GM19395 (cell line): ENCODE data around the gene PROX2.

Experiments
- ATAC-seq: cut with Tn5 transposase; IDR thresholded peaks from one replicate; pipeline ENCODE4 v1.9.1; 2021; ENCODE audit warnings: mild to moderate bottlenecking, moderate library complexity; ENCODE audit not compliant: unreplicated experiment

PROX2 gene

DNA sequence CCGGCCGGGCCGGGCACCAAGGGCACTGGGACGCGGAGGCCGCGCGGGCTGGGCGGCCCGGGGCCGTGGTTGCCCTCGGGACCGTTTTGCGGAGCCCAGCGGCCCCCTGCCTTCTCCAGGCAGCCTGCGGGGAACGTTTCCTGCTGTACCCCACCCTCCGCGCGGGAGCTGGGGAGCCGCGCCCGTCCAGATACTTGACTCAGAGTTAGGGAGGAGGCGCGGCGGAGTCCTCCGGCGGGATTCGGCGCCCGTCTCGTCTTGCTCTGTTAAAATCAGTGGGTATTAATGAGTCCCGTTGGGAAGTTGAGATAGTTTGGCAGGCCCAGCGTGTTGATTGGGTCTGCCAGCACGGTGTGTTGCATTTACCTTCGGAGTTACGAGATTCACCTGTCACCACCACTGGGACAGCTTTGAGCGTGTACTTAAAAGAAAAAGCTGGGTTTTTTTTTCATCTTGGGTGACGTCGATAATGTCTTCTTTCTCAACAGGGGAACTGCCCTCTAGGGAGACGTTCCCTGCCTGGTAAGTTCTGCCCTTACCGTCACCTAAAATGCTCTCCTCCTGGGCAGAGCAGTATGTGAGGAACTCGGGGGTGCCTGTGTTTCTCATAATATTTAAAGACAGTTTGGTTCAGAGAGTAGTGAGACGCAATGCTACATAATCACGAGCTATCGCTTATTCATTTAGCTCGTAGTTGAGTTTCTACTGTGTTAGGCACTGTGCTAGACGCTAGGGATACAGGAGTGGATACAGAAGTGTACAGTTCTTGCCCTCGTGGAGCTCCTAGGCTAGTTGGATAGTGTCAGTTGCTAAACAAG, 6.4 kb upstream of the PROX2 start:
- ATAC-seq = peak; percentile 34

DNA sequence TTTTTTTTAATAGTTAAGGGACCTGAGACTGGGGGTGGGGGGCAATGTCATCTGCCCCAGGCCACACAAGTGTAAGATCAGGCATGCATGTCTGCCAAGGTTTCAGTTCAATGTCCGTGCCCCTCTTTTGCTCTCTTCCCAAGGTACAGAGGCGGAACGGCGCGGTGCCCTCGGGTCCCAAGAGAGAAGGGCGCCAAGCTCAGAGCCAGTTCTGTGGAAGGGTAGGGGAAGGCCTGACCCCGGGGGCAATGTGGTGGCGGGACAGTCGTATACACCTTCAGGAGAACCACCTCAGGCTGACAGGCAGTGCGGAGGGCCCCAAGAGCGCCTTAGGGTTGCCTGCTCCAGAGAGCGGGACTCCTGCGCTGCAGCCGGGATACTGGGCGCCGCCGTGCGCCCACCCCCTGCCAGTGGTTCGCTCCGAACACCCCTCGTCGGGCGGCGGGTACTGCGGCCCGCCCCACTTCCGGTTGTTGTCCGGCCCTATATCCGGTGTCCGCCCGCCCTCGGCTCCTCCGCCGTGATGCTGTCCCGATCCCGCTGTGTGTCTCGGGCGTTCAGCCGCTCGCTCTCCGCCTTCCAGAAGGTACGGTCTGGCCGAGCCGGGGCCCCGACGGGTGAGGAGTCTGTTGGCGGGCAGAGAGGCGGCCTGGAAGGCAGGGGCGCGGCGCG, 5.6 kb upstream of the PROX2 start, which contains the start of gene DLST:
Gene DLST, plus strand, starts transcription at position 486 of the 672 bp plus-strand sequence. Its CDS starts 38 bp downstream, at position 524.
- ATAC-seq = peak; percentile 93

DNA sequence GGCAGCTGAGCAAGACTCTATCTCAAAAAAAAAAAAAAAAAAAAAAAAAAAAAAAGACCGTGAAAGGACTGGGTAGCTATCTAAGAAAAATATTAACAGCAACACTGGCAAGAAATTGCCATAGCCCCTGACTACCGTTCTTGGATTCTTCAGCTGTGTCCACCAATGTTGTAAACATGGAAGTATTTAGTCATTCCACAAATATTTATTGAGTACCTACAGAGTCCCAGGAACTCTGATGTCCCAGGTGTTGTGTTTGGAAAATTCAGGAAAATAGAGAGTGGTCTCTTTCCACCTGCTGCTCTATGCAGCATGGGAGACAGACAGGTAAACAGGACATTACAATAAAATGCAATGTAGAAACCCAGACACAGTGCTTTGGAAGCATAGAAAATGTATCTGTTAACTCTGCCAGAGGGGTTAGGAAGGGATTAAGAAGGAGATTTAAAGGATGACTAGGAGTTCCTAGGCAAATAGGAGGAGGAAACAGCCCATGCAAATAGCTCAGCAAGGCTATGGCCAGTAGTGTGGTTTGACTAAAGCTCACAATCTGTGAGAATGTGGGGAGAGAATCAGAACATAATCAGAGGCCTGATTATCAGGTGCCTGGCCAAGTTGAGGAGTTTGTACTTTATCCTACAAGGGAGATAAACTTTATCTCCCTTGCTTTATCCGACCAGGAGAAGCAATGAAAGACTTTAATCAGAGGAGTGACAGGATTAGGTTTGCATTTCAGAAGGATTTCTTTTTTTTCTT, 3.7 kb upstream of the PROX2 start:
- ATAC-seq = no peak

DNA sequence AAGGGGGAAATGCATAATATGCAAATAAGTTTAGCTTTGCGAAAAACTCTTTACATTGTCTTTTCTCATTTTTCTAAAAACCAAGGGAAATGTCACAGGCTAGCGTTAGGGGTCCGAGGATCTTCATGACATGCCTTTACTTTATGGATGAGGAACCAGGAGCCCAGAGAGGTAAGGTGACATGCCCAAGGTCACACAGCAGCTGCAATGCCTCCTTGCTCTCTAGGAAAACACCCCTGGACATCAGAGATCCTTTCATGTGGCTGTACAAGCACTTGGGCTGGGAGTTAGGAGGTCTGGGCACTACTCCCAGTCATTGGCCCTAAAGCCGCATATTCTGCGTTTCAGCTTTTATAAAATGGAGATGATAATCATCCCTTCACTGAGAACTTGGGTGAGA, 741 bp downstream of the PROX2 start:
- ATAC-seq = no peak

DNA sequence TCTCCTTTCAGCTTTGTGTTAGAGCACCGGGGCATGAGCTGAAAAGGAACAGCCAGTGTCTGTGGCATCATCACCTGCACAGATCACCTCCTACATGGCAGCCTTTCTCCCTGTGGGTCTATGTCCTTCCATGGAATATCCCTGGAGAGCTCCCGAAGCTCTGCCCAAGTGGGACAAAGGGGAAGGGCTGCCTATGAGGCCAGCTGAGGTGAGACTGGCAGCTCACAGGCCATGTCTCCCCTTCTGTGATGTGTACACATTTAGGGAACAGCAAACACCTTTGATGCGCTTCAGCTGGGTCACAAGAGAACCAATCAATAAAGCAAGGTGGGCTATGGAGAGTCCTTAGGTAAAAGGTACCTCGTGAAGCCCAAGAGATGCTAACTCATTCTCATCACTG, 4.1 kb downstream of the PROX2 start:
- ATAC-seq = no peak

DNA sequence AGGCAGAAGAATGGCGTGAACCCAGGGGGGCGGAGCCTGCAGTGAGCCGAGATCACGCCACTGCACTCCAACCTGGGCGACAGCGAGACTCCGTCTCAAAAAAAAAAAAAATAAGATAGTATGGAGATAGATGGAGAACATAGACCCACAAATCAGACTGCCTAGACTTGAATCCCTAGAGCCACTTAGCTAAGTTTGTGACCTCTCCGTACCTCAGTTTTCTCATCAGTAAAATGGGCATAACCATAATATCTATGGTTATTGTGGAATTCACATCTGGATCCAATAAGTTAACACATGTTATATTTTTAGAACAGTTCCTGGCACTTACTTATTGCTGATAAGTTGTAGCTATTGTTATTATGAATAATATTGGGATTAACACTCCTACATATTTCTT, 7.2 kb downstream of the PROX2 start:
- ATAC-seq = no peak

DNA sequence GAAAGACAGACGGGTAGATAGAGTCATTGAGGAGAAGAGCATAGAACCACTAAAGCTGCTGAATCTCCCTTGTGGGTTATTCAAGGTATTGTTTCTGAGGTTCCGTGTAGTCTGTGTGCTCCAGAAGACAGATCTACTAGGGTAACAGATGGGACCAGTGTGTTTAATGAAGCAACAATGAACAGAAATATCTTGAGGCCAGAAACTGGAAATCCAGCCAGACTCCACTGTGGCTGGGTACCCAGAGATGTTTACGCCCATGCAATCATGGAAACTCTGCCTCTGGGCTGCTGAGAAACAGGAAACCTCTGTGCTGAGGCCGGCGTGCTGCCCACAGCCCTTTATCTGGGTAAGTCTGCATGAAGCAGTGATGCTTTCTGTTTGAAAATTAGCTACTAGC, 8.3 kb downstream of the PROX2 start:
- ATAC-seq = no peak

DNA sequence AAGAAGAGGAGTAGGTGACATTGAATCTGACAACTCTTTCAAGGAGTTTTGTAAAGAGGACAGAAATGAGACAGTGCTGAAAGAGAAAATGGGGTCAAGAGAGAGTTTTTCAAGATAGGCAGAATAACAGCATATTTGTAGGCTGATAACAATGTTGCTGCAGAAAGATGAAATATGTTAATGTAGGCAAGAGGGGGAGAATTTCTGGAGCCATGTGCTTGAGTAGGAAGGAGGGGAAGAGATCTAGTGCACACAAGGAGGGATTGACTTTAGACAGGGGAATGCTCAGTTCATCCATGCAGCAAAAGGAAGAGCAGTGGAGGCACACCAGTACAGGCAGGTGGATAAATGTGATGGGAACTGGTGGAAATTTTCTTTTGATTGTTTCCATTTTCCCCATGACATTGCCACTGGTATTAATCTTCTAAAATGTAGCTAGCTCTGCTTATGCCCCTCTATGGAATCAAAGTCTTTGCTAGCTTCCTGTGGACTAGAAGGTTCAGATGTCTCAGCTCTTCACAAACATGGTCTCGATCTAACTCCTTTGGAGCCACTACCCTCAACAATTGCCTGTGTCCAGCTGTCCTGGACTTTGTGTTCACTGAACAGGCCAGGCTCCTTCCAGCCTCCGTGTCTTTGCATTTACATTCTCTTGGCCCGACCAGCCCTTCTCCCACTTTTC, 9.1 kb downstream of the PROX2 start:
- no peak for ATAC-seq

DNA sequence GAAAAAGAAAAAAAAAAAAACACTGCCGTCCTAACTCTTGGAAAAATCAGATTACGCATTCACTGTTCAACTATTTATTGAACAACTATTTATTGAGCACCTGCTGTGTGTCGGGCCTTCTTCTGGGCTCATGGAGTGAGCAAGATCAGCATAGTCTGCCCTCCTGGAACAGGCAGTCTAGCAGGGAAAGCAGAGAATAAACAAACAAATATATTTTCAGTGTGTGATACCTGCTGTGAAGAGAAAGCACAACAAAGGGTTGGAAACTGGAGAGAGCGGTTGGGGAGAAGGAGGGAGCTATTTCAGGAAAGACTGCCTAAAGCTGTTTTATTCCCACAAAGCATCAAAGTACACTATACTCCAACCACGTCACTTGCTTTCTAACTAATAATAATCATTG, 10.8 kb downstream of the PROX2 start:
- ATAC-seq = no peak

DNA sequence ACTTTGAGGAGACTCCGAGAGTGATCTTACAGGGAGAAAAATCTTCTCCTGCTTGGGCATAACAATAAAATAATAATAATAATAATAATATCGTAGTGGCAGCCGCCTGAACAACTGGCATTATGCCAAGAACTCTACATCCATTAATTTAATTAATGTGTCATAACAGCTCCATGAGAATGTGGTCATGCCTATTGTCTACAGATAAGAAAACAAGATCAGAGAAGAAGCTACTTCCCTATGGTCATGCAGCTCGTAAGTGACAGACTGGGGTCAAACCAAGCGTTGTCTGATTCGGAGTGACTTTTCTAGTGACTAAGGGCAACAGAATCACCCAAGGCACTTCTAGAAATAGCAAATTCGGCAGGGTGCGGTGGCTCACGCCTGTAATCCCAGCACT, 11.7 kb downstream of the PROX2 start:
- ATAC-seq = no peak

DNA sequence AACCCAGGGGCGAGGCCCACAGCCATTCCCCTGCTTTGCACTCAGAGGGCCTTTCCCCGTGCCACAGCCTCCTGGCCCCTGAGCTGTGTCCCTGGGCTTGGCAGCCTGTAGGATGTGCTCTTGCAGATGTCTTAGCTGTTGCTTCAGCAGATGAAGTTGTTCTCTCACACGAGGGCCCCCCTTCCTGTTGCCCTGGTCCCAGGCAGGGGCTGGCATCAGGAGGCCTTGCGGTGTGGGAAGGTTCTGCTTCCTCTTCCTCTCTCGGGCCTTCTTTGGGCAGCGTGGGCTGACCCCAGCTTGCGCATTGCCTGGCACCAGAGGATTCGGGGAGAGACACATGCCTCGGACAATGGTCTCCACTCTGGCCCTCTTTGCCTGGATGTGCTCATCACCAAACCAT, 12.7 kb downstream of the PROX2 start:
- ATAC-seq = no peak

DNA sequence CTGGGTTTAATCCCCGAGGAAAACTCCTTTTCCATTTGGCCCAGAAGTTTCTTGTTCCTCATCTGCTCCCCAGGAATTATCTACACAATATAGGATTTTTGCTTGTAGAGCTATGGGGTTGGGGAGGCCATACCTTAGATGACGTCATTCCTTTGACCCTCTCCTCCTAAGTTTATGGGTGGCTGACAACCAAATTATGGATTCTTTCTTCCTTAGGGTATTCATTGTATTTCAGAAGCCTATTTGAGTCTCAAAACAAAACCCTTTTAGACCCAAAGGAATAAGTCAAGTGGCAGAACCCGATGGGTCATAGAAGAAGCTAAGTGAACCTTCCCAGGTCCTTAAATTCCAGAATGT, 14.2 kb downstream of the PROX2 start:
- no peak for ATAC-seq

DNA sequence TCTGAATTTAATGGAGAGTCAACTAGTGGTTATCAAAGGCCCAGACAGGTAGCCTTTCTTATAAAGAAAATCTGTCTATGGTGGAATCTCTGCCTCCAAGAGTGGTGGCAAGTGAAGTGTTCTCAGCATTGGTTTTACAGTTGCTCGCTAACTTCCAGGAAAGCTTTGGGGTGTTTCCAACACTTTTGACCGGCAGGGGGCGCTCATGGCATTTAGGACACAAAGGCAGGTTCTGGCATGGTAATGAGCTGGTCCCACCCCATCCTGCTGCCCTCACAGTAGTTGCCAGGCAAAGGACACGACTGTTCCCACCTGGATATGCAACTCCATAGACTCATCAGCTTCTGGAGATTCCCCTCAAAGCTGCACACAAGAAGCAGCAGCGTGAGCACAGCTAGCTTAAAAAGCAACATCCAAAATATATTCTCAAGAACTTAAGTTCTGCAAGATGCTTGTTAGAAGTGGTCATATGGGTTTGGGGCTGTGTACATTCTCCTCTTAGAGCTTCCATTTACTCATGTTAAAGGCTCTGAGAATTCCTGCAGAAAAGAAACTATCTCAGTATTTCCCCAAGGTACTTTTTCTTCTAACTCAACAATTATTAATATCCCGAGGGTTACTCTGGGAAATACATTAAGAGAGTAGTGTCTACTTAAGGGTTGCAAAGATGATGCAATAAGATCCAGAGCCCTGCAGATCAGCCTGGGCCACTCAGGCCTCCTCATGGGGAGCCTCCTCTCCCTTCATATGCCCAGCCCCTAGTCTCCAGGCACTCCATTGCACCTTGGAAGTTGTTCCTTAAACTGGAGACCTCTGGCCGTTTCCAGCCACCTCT, 14.8 kb downstream of the PROX2 start:
- ATAC-seq = no peak

DNA sequence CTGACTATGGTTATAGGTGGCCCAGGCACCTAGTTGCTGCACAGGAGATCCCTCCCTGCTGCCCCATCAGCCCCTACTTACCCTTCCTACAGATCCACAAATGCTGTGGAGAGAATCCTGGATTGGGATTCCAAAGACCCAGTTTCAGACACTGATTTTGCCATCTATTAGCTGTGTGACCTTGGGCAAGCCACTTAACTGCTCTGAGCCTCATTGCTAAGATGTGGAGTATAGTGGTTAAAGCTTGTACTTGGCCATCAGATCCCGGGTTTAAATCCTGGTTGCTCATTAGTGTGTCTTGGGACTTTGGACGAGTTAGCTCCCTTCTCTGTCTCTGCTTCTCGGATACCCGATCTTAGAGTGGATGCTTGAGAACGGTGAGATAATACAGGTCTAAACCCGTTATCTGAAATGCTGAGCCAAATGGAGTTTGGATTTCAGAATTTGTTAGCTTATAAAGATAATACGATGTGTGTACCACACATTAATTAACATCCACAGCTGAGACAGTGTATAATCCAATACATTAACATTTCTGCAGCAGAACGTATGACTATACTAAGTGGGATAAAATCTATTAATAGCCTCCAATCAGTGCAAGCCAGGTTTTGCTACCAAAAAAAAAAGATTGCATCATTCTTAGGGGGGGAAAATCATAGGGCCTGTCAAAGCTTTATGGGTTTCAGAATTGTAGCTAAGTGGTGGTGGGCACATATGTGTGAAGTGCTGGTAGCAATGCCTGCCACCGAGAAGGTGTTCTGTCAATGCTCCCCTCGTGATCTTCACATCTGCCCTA, 16.0 kb downstream of the PROX2 start:
- no peak for ATAC-seq

DNA sequence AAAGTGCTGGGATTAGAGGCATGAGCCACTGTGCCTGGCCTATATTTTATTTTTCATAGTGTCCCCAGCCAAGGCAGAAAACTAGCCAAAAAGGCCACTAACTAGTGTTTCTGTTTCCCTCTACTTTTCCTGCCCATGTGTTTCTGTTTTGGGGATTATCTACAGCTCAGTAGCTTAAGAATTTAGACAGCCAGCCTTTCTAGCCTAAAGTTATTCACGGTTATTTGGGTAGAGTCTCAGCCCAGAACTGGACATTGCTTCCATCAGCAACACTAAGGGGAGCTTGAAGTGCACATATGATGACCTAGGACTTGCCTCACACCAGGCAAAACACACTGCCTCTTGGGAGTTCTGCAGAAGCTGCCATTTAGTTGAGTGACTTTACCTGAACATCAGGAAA, 17.9 kb downstream of the PROX2 start:
- ATAC-seq = no peak

DNA sequence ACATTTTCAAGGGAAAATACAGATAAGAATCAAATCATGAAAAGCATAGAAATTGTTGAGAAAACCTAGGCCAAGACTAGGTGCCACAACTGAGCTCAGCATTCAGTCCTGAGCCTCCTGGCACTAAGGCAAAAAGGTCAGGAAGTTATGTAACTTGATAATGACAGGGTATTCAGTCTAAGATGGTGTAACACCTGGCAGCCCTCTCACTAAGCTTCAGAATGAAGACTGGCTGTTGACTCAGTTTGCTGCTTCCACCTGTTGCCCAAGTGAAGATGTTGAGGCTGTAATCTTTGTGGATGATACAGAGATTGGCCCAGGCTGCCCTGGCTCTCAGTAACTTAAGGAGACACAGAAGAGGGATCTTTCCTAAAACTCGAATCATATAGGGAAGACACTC, 19.6 kb downstream of the PROX2 start:
- ATAC-seq = no peak

DNA sequence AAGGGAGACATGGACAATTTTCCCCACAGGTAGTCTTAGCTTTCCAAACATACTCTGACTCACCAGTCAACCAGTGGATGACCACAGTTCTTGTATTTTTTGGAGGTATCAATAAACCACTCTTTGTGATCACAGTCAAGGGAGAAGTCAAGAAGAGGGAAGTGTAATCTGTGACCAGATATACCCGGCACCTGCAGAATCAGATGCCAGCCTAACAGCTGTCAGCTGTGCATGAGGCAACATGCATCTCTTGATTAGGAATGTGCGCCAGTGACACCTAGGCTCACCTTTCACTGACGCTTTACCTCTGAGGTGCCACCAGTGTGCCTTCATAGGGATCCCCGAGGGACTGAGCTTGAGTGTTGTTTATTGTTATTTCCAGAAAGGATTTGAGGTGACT, 20.0 kb downstream of the PROX2 start:
- no peak for ATAC-seq

DNA sequence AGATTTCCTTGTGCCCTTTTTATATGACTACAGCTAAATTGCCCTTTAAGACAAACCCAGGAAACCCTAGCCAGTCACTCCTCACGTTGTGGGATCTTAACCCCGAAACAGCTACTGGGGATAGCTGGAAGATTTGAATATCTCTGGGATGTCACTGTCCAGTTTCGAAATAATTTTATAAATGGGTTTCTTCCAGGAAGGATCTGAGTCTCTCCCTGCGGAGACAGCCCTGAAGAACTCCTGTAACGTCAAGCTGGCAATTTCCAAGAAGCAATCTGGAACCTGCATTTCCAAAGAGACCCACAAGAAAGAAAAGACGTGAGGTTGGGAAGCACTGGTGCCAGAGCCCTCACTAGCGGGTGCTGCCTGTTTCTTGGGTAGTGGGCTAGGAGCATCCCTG, 20.9 kb downstream of the PROX2 start:
- ATAC-seq = no peak

DNA sequence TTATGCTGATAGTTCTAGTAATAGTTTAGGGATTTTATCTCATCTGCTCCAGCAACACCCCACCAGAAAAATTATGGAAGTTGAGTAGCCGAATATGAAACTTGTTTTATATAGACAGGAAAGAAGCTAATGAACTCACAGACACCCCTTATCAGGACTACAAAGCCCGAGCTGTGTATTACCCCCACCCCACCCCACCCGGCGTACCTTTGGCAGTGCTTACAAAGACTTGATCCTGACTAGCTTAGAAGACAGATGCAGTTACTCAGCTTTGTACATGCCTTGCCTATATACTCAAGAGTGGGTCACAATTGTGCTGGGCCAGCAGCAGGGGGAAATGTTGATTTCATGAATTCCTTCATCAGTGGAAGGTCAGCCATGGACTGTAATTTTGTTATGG, 22.4 kb downstream of the PROX2 start:
- ATAC-seq = no peak
